HepG2 (cell line): ENCODE measurements around the gene MFSD12. TPM values are rescaled to one million over a fixed set of nuclear protein-coding genes. Genes with fewer than 3 reads are reported as not detected.
A peak's percentile ranks its signal among the peaks of the same experiment; 100 is the strongest.

Experiments
- ATAC-seq: fragments of 200-7000 bp; cut with Tn5 transposase; 3 replicates; pipeline ENCODE4 v1.9.1; 2020; ENCODE audit warnings: mild to moderate bottlenecking, moderate library complexity
- BruUV-seq: library from RNA; stranded (reverse); fragments of 400-500 nt; replicated peaks from 2 replicates; lab custom pipeline; 2021; lab: Mats Ljungman, UMichigan
- CTCF ChIA-PET: fragments of 300-600 bp; formaldehyde crosslinking; extraction: SDS; loops from one replicate; lab custom pipeline; 2021; ENCODE audit warnings: low total read pairs, inconsistent platforms, low intra/inter-chr PET ratio; lab: Yijun Ruan, JAX
- POLR2A ChIA-PET: fragments of 350-600 bp; sonication (Branson Sonifier 250); formaldehyde crosslinking; loops from one replicate; lab custom pipeline; 2020; ENCODE audit warnings: antibody characterized with exemption, inconsistent platforms; lab: Yijun Ruan, JAX
- DNase-seq: peaks from one replicate; pipeline ENCODE4 v3.0.0-alpha.2; 2015; ENCODE audit warnings: low spot score
- FAIRE-seq: peaks from 3 replicates; lab custom pipeline; 2011; peaks lifted over from hg19 to GRCh38; lab: Jason Lieb, UNC
- H2AFZ ChIP-seq: one replicate; pipeline ENCODE4 v1.6.1; 2011; ENCODE audit warnings: low read length, inconsistent platforms
- H3K27ac ChIP-seq: fragments of 300-600 bp; 3 replicates; pipeline ENCODE4 v1.8.0; 2011; ENCODE audit warnings: mixed run types, mild to moderate bottlenecking, mixed read lengths, low read length, inconsistent platforms; ENCODE audit not compliant: insufficient read depth; ENCODE audit errors: extremely low read length
- H3K27me3 ChIP-seq, 2 experiments: fragments of 200-600 bp in 1 of 2; 2 replicates in 1 of 2; 3 replicates in 1 of 2; pipeline versions ENCODE4 v1.6.0 to v1.8.0; 2011; ENCODE audit warnings: low read length in 2 of 2, mild to moderate bottlenecking in 2 of 2, moderate library complexity in 2 of 2, inconsistent platforms in 1 of 2; ENCODE audit not compliant: insufficient read depth in 2 of 2, control insufficient read depth in 1 of 2
- H3K36me3 ChIP-seq, 2 experiments: fragments of 200-600 bp in 1 of 2; replicated peaks in 1 of 2; 2 replicates in 1 of 2; 3 replicates in 1 of 2; pipeline versions ENCODE4 v1.5.1 to v1.8.0; 2011; ENCODE audit warnings: low read length in 2 of 2, inconsistent platforms in 1 of 2; ENCODE audit not compliant: insufficient read depth in 2 of 2, control insufficient read depth in 1 of 2
- H3K4me1 ChIP-seq: 2 replicates; pipeline ENCODE4 v1.5.1; 2012; ENCODE audit warnings: low read length, inconsistent platforms; ENCODE audit not compliant: insufficient read depth
- H3K4me2 ChIP-seq: 2 replicates; pipeline ENCODE4 v1.6.0; 2011; ENCODE audit warnings: low read depth, low read length, inconsistent platforms
- H3K4me3 ChIP-seq, 3 experiments: fragments of 200-600 bp in 1 of 3; sonication (generic), shearing (Covaris generic) in 1 of 3; replicated peaks in 1 of 3; 2 replicates each; pipeline ENCODE4 v1.5.1; 2011 to 2016; ENCODE audit warnings: low read length in 3 of 3, inconsistent platforms in 2 of 3, low read depth in 2 of 3, mild to moderate bottlenecking in 2 of 3, control low read depth in 1 of 3, mixed read lengths in 1 of 3; ENCODE audit not compliant: insufficient read depth in 1 of 3
- H3K79me2 ChIP-seq: one replicate; pipeline ENCODE4 v1.6.1; 2011; ENCODE audit warnings: low read length, inconsistent platforms; ENCODE audit not compliant: insufficient read depth
- H3K9ac ChIP-seq: 2 replicates; pipeline ENCODE4 v1.6.0; 2011; ENCODE audit warnings: mild to moderate bottlenecking, low read depth, low read length, inconsistent platforms; ENCODE audit not compliant: insufficient read depth
- H3K9me3 ChIP-seq: 2 replicates; pipeline ENCODE4 v1.5.1; 2012; ENCODE audit warnings: mild to moderate bottlenecking, low read length
- H4K20me1 ChIP-seq: 2 replicates; pipeline ENCODE4 v1.6.0; 2011; ENCODE audit warnings: inconsistent platforms, mild to moderate bottlenecking, low read length, moderate library complexity; ENCODE audit not compliant: insufficient read depth
- DNMT3B ChIP-seq: conservative IDR thresholded peaks from 2 replicates; pipeline ENCODE4 v1.6.1; 2016; ENCODE audit warnings: missing biosample characterization, control low read depth
- ISX ChIP-seq: sonication (generic); formaldehyde crosslinking; conservative IDR thresholded peaks from 2 replicates; pipeline ENCODE4 v1.5.0; 2020; ENCODE audit warnings: missing genetic modification reagents
- TCF7 ChIP-seq: sonication (generic); IDR thresholded peaks from 2 replicates; pipeline ENCODE4 v1.6.1; 2016; ENCODE audit warnings: antibody characterized with exemption, low read depth
- TSC22D2 ChIP-seq: sonication (generic); formaldehyde crosslinking; IDR thresholded peaks from 2 replicates; pipeline ENCODE4 v1.5.1; 2020; ENCODE audit warnings: missing genetic modification reagents, mild to moderate bottlenecking, borderline replicate concordance
- ZBTB1 ChIP-seq: sonication (generic); formaldehyde crosslinking; IDR thresholded peaks from 2 replicates; pipeline ENCODE4 v1.4.0; 2020; ENCODE audit warnings: missing genetic modification reagents, borderline replicate concordance
- ZFP36 ChIP-seq: fragments of 150-350 bp; IDR thresholded peaks from 2 replicates; pipeline ENCODE4 v1.6.1; 2018; ENCODE audit warnings: borderline replicate concordance, low read length, low read depth; ENCODE audit not compliant: partially characterized antibody
- WGBS: methylation state at CpG from one replicate; pipeline ENCODE4 v1.1.6; 2017; ENCODE audit warnings: low lambda C conversion rate; 5-methylcytosine and 5-hydroxymethylcytosine counted together
- in situ Hi-C: cut with HindIII; loops from 2 replicates; pipeline ENCODE4 v1.10.0; 2017; ENCODE audit warnings: low pct_unique_long_range_greater_than_20kb; ENCODE audit not compliant: extremely low pct_ligation_motif_present
- intact Hi-C: fragments of 100-400 bp; cut with micrococcal nuclease; formaldehyde crosslinking; loops from one replicate; pipeline ENCODE4 v1.10.0; 2022; ENCODE audit not compliant: unreplicated experiment
- polyA plus RNA-seq, 8 experiments: library from polyadenylated mRNA; depleted of rRNA in 3 of 8; stranded (reverse) in 7 of 8; unstranded in 1 of 8; fragments of >200 nt; fragmentation: Illumina TruSeq in 4 of 8; extraction: Trizol in 4 of 8; gene quantifications; 2 replicates each; pipeline versions ENCODE4 v1.2.1 to v1.2.3, GENCODE V29; 2011 to 2016; ENCODE audit warnings: low read depth in 4 of 8, missing spikeins in 1 of 8, mixed read lengths in 1 of 8; ENCODE audit not compliant: insufficient read depth in 1 of 8
- total RNA-seq, 5 experiments: library from RNA; depleted of rRNA; stranded (reverse); fragments of >200 nt; fragmentation: Illumina TruSeq; extraction: Trizol; gene quantifications; 2 replicates each; pipeline ENCODE4 v1.2.3, GENCODE V29; 2016; ENCODE audit warnings: low read depth in 1 of 5
- TF ChIP-seq, protein P1 (sequence below): sonication (generic); formaldehyde crosslinking; IDR thresholded peaks from 2 replicates; pipeline ENCODE4 v1.5.1; 2020; ENCODE audit warnings: missing genetic modification reagents, mild to moderate bottlenecking, borderline replicate concordance
- TF ChIP-seq, protein P2 (sequence below): sonication (generic); formaldehyde crosslinking; IDR thresholded peaks from 2 replicates; pipeline ENCODE4 v1.4.0; 2020; ENCODE audit warnings: low read depth, missing genetic modification reagents
- TF ChIP-seq, protein P3 (sequence below): IDR thresholded peaks from 2 replicates; pipeline ENCODE4 v1.6.1; 2016; ENCODE audit warnings: missing compliant biosample characterization, missing genetic modification reagents, borderline replicate concordance
- TF ChIP-seq, protein P4 (sequence below): sonication (generic); formaldehyde crosslinking; IDR thresholded peaks from 2 replicates; pipeline ENCODE4 v1.4.0; 2020; ENCODE audit warnings: mild to moderate bottlenecking, low read depth, missing genetic modification reagents
- TF ChIP-seq, protein P5 (sequence below): sonication (generic); formaldehyde crosslinking; IDR thresholded peaks from 2 replicates; pipeline ENCODE4 v1.4.0; 2020; ENCODE audit warnings: missing genetic modification reagents

MFSD12 gene
- total and polyA plus RNA-seq, 2 of the 13 experiments (the other 11 are each of a cell fraction or from before 2014, with no cell fraction given), result 27.2 to 29.1 TPM

DNA sequence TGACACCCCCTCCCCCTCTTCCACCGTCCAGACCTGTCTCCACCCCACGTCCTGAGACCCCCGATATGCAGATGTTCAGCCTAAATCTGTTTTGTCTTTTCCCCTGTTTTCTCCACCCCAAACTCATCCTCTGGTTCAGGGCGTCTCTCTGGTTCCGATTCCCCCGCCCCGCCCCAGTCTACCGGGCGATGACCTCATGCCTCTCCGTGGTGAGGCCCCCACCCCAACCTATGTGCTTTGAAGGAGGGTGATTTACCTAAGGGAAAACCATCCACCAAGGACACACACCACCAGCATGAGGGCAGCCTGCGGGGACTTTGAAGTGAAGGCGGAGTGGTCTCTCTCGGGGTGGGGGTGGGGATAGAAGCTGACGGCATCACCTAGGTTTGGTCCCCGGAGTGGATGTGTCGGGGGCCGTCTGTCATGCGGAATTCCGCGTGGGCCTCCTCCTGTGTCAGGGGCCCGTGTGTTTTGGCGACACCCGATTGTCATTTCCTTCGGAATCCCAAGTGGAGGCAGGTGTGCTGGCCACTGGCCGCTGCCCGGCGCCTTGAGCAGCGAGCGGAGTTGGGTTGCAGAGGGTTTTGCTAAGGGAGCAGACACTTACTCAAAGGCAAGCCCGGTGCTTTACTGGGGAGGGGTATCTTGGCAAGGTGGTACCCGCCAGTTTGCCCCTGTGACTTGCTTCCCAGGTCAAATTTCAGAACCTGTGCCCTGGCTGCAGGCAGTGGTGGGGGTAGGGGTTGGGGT lies 49.8 kb downstream of the MFSD12 start:
- intact Hi-C loops, result loop anchor here (5.0 kb wide), 1 partner anchor 65 kb away; the partner anchor contains the start of gene HMG20B
- H3K4me1 ChIP-seq, result peaks cover 42% of the 10 kb centered on the region
- in situ Hi-C loops, result no loop called here
- H3K36me3 ChIP-seq, result peaks cover 3 to 16% of the 10 kb centered on the region in 2 experiments; a peak in 3 of 5 replicates
- peaks cover 53% of the 10 kb centered on the region for H3K79me2 ChIP-seq
- 34% methylated on average over 17 of the region's 31 CpGs for WGBS
- peaks cover 8% of the 10 kb centered on the region; the same call in 1 of the 2 replicates for H4K20me1 ChIP-seq
- H3K27ac ChIP-seq, result peak overlapping the region; percentile 67
- no peaks in the 10 kb centered on the region for H3K9me3 ChIP-seq
- no peak overlapping the region for H2AFZ ChIP-seq
- H3K4me2 ChIP-seq, result peak overlapping the region; percentile 94
- ATAC-seq (peak; percentile 12; the same call in 2 of the 3 replicates), DNase-seq (peak; percentile 74), FAIRE-seq (peak; percentile 12)
- no peaks in the 10 kb centered on the region for H3K27me3 ChIP-seq
- ChIA-PET POLR2A (no interaction called here), CTCF (no interaction called here)
- peak overlapping the region; percentile 95 for H3K9ac ChIP-seq
- TSS peak; percentile 58 for BruUV-seq
- H3K4me3 ChIP-seq, result peak overlapping the region; percentile 82 to 96 (median 92)
- TF ChIP-seq DNMT3B (CRISPR knock-in tag) (no peak), TCF7 (peak; percentile 80), ISX (CRISPR knock-in tag) (no peak), ZFP36 (no peak), ZBTB1 (CRISPR knock-in tag) (no peak), TSC22D2 (CRISPR knock-in tag) (no peak)
- TF ChIP-seq, protein P1, sequence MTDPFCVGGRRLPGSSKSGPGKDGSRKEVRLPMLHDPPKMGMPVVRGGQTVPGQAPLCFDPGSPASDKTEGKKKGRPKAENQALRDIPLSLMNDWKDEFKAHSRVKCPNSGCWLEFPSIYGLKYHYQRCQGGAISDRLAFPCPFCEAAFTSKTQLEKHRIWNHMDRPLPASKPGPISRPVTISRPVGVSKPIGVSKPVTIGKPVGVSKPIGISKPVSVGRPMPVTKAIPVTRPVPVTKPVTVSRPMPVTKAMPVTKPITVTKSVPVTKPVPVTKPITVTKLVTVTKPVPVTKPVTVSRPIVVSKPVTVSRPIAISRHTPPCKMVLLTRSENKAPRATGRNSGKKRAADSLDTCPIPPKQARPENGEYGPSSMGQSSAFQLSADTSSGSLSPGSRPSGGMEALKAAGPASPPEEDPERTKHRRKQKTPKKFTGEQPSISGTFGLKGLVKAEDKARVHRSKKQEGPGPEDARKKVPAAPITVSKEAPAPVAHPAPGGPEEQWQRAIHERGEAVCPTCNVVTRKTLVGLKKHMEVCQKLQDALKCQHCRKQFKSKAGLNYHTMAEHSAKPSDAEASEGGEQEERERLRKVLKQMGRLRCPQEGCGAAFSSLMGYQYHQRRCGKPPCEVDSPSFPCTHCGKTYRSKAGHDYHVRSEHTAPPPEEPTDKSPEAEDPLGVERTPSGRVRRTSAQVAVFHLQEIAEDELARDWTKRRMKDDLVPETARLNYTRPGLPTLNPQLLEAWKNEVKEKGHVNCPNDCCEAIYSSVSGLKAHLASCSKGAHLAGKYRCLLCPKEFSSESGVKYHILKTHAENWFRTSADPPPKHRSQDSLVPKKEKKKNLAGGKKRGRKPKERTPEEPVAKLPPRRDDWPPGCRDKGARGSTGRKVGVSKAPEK (CRISPR knock-in tag), result no peak
- TF ChIP-seq, protein P2, sequence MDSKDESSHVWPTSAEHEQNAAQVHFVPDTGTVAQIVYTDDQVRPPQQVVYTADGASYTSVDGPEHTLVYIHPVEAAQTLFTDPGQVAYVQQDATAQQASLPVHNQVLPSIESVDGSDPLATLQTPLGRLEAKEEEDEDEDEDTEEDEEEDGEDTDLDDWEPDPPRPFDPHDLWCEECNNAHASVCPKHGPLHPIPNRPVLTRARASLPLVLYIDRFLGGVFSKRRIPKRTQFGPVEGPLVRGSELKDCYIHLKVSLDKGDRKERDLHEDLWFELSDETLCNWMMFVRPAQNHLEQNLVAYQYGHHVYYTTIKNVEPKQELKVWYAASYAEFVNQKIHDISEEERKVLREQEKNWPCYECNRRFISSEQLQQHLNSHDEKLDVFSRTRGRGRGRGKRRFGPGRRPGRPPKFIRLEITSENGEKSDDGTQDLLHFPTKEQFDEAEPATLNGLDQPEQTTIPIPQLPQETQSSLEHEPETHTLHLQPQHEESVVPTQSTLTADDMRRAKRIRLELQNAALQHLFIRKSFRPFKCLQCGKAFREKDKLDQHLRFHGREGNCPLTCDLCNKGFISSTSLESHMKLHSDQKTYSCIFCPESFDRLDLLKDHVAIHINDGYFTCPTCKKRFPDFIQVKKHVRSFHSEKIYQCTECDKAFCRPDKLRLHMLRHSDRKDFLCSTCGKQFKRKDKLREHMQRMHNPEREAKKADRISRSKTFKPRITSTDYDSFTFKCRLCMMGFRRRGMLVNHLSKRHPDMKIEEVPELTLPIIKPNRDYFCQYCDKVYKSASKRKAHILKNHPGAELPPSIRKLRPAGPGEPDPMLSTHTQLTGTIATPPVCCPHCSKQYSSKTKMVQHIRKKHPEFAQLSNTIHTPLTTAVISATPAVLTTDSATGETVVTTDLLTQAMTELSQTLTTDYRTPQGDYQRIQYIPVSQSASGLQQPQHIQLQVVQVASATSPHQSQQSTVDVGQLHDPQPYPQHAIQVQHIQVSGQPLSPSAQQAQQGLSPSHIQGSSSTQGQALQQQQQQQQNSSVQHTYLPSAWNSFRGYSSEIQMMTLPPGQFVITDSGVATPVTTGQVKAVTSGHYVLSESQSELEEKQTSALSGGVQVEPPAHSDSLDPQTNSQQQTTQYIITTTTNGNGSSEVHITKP, result peak; percentile 57; the same call in 1 of the 2 replicates
- TF ChIP-seq, protein P3, sequence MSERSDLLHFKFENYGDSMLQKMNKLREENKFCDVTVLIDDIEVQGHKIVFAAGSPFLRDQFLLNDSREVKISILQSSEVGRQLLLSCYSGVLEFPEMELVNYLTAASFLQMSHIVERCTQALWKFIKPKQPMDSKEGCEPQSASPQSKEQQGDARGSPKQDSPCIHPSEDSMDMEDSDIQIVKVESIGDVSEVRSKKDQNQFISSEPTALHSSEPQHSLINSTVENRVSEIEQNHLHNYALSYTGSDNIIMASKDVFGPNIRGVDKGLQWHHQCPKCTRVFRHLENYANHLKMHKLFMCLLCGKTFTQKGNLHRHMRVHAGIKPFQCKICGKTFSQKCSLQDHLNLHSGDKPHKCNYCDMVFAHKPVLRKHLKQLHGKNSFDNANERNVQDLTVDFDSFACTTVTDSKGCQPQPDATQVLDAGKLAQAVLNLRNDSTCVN, result no peak
- TF ChIP-seq, protein P4, sequence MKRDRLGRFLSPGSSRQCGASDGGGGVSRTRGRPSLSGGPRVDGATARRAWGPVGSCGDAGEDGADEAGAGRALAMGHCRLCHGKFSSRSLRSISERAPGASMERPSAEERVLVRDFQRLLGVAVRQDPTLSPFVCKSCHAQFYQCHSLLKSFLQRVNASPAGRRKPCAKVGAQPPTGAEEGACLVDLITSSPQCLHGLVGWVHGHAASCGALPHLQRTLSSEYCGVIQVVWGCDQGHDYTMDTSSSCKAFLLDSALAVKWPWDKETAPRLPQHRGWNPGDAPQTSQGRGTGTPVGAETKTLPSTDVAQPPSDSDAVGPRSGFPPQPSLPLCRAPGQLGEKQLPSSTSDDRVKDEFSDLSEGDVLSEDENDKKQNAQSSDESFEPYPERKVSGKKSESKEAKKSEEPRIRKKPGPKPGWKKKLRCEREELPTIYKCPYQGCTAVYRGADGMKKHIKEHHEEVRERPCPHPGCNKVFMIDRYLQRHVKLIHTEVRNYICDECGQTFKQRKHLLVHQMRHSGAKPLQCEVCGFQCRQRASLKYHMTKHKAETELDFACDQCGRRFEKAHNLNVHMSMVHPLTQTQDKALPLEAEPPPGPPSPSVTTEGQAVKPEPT (CRISPR knock-in tag), result no peak
- TF ChIP-seq, protein P5, sequence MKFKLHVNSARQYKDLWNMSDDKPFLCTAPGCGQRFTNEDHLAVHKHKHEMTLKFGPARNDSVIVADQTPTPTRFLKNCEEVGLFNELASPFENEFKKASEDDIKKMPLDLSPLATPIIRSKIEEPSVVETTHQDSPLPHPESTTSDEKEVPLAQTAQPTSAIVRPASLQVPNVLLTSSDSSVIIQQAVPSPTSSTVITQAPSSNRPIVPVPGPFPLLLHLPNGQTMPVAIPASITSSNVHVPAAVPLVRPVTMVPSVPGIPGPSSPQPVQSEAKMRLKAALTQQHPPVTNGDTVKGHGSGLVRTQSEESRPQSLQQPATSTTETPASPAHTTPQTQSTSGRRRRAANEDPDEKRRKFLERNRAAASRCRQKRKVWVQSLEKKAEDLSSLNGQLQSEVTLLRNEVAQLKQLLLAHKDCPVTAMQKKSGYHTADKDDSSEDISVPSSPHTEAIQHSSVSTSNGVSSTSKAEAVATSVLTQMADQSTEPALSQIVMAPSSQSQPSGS (CRISPR knock-in tag), result peak; percentile 85
